EH (cell line): ENCODE measurements around the gene UNC13A.

Source experiments
- DNase-seq: peaks from one replicate; pipeline ENCODE4 v3.0.0-alpha.2; 2015; ENCODE audit warnings: low read depth

Gene UNC13A

GRCh38 chr19:17669419-17669818 is 18.7 kb downstream of the UNC13A start:
- DNase-seq: no peak

GRCh38 chr19:17665058-17665457 is 23.1 kb downstream of the UNC13A start:
- DNase-seq: no peak

- no peak for DNase-seq
These were observed 28.2 kb downstream of the UNC13A start for GRCh38 chr19:17659996-17660395.

GRCh38 chr19:17658666-17659065 is 29.5 kb downstream of the UNC13A start:
- peak; percentile 35 for DNase-seq

- no peak for DNase-seq
These were observed 29.9 kb downstream of the UNC13A start for GRCh38 chr19:17658240-17658639.

- no peak for DNase-seq
These were observed 31.2 kb downstream of the UNC13A start for GRCh38 chr19:17656970-17657369.

- no peak for DNase-seq
These were observed 32.2 kb downstream of the UNC13A start for GRCh38 chr19:17655751-17656472.

GRCh38 chr19:17654993-17655392 is 33.2 kb downstream of the UNC13A start:
- DNase-seq: no peak

GRCh38 chr19:17652627-17653026 is 35.5 kb downstream of the UNC13A start:
- DNase-seq: no peak

- DNase-seq: no peak
These were observed 39.4 kb downstream of the UNC13A start for GRCh38 chr19:17648786-17649185.

GRCh38 chr19:17648097-17648660 is 40.0 kb downstream of the UNC13A start:
- DNase-seq: no peak

GRCh38 chr19:17647071-17648020 is 40.8 kb downstream of the UNC13A start:
- no peak for DNase-seq

- DNase-seq: no peak
These were observed 41.7 kb downstream of the UNC13A start for GRCh38 chr19:17646441-17646840.

GRCh38 chr19:17645339-17645963 is 42.7 kb downstream of the UNC13A start:
- no peak for DNase-seq

GRCh38 chr19:17642656-17643055 is 45.5 kb downstream of the UNC13A start:
- DNase-seq: no peak

GRCh38 chr19:17641846-17642245 is 46.3 kb downstream of the UNC13A start:
- DNase-seq: no peak

GRCh38 chr19:17641181-17641580 is 47.0 kb downstream of the UNC13A start:
- no peak for DNase-seq

- DNase-seq: no peak
These were observed 54.5 kb downstream of the UNC13A start for GRCh38 chr19:17633700-17634099.

- DNase-seq: no peak
These were observed 55.6 kb downstream of the UNC13A start for GRCh38 chr19:17632577-17632976.

GRCh38 chr19:17629760-17630159 is 58.4 kb downstream of the UNC13A start:
- DNase-seq: no peak

GRCh38 chr19:17627921-17628320 is 60.2 kb downstream of the UNC13A start:
- no peak for DNase-seq

GRCh38 chr19:17627161-17627560 is 61.0 kb downstream of the UNC13A start:
- no peak for DNase-seq
